IMR-90 (cell line): Measurements from ENCODE around the gene DPF1. TPM values are rescaled to one million over a fixed set of nuclear protein-coding genes. Genes with fewer than 3 reads are reported as not detected.

ENCODE experiments used
- ATAC-seq: fragments of 200-7000 bp; cut with Tn5 transposase; 2 replicates; pipeline ENCODE4 v1.9.1; 2020; ENCODE audit warnings: low read depth, mild to moderate bottlenecking, moderate library complexity
- BruUV-seq: library from RNA; stranded (reverse); fragments of 400-500 nt; replicated peaks from 2 replicates; lab custom pipeline; 2021; lab: Mats Ljungman, UMichigan
- CTCF ChIA-PET: fragments of 300-600 bp; formaldehyde crosslinking; extraction: SDS; loops from one replicate; lab custom pipeline; 2021; ENCODE audit warnings: antibody characterized with exemption; lab: Yijun Ruan, JAX
- POLR2A ChIA-PET: fragments of 300-600 bp; sonication (Branson Sonifier 250); formaldehyde crosslinking; loops from one replicate; lab custom pipeline; 2022; ENCODE audit warnings: antibody characterized with exemption; ENCODE audit not compliant: unreplicated experiment; lab: Charles Lee
- DNase-seq: peaks from one replicate; pipeline ENCODE4 v3.0.0; 2013
- H2AFZ ChIP-seq: replicated peaks from 2 replicates; pipeline ENCODE3; 2013; ENCODE audit warnings: low read length, mild to moderate bottlenecking; ENCODE audit not compliant: poor library complexity
- H2AK5ac ChIP-seq: 2 replicates; pipeline ENCODE4 v1.6.1; 2013; ENCODE audit warnings: low read depth, low read length, inconsistent platforms
- H2AK9ac ChIP-seq: replicated peaks from 2 replicates; pipeline ENCODE3; 2013; ENCODE audit warnings: mild to moderate bottlenecking, low read depth, low read length, moderate library complexity; ENCODE audit not compliant: poor library complexity
- H2BK120ac ChIP-seq: 2 replicates; pipeline ENCODE4 v1.6.1; 2013; ENCODE audit warnings: low read depth, low read length, inconsistent platforms
- H2BK15ac ChIP-seq: 3 replicates; pipeline ENCODE4 v1.6.1; 2013; ENCODE audit warnings: low read depth, low read length, inconsistent platforms
- H2BK20ac ChIP-seq: 2 replicates; pipeline ENCODE4 v1.6.1; 2013; ENCODE audit warnings: low read depth, mild to moderate bottlenecking, inconsistent platforms, low read length, moderate library complexity
- H2BK5ac ChIP-seq: 2 replicates; pipeline ENCODE4 v1.6.1; 2013; ENCODE audit warnings: mild to moderate bottlenecking, low read depth, low read length, inconsistent platforms; ENCODE audit not compliant: poor library complexity, severe bottlenecking
- H3K14ac ChIP-seq: replicated peaks from 2 replicates; pipeline ENCODE4 v1.6.1; 2013; ENCODE audit warnings: low read depth, low read length, inconsistent platforms
- H3K18ac ChIP-seq: 2 replicates; pipeline ENCODE4 v1.6.1; 2013; ENCODE audit warnings: low read depth, low read length, control low read depth
- H3K23ac ChIP-seq: 2 replicates; pipeline ENCODE4 v1.6.1; 2013; ENCODE audit warnings: low read depth, low read length, inconsistent platforms
- H3K27ac ChIP-seq: 2 replicates; pipeline ENCODE4 v1.5.1; 2013; ENCODE audit warnings: mild to moderate bottlenecking, control low read depth, low read length; ENCODE audit not compliant: insufficient read depth
- H3K27me3 ChIP-seq: 2 replicates; pipeline ENCODE4 v1.6.1; 2013; ENCODE audit warnings: low read length; ENCODE audit not compliant: control insufficient read depth, insufficient read depth
- H3K36me3 ChIP-seq: 2 replicates; pipeline ENCODE4 v1.6.1; 2013; ENCODE audit warnings: low read length, mixed read lengths; ENCODE audit not compliant: control insufficient read depth, insufficient read depth
- H3K4ac ChIP-seq: 2 replicates; pipeline ENCODE4 v1.6.1; 2013; ENCODE audit warnings: low read depth, low read length, inconsistent platforms
- H3K4me1 ChIP-seq: 2 replicates; pipeline ENCODE4 v1.6.1; 2013; ENCODE audit warnings: low read length, mixed read lengths; ENCODE audit not compliant: control insufficient read depth, insufficient read depth
- H3K4me2 ChIP-seq: 2 replicates; pipeline ENCODE4 v1.6.1; 2013; ENCODE audit warnings: low read depth, mild to moderate bottlenecking, control low read depth, low read length, moderate library complexity
- H3K4me3 ChIP-seq: 2 replicates; pipeline ENCODE4 v1.5.1; 2013; ENCODE audit warnings: low read depth, mild to moderate bottlenecking, control low read depth, low read length, moderate library complexity; ENCODE audit not compliant: insufficient read depth
- H3K56ac ChIP-seq: 2 replicates; pipeline ENCODE4 v1.6.1; 2013; ENCODE audit warnings: low read length, inconsistent platforms; ENCODE audit not compliant: insufficient read depth; ENCODE audit errors: extremely low read depth
- H3K79me1 ChIP-seq, 2 experiments: 2 replicates each; pipeline ENCODE4 v1.6.1; 2013; ENCODE audit warnings: low read length in 2 of 2, inconsistent platforms in 1 of 2, low read depth in 1 of 2
- H3K9ac ChIP-seq: 2 replicates; pipeline ENCODE4 v1.6.1; 2013; ENCODE audit warnings: low read depth, low read length, control low read depth
- H3K9me1 ChIP-seq: 2 replicates; pipeline ENCODE4 v1.6.1; 2013; ENCODE audit warnings: low read length, inconsistent platforms; ENCODE audit not compliant: insufficient read depth
- H3K9me3 ChIP-seq: 2 replicates; pipeline ENCODE4 v1.6.1; 2013; ENCODE audit warnings: low read length; ENCODE audit not compliant: control insufficient read depth, insufficient read depth
- H4K20me1 ChIP-seq: 2 replicates; pipeline ENCODE4 v1.6.1; 2013; ENCODE audit warnings: low read length, inconsistent platforms; ENCODE audit not compliant: insufficient read depth
- H4K5ac ChIP-seq: 2 replicates; pipeline ENCODE4 v1.6.1; 2013; ENCODE audit warnings: mild to moderate bottlenecking, low read depth, low read length, control low read depth
- H4K8ac ChIP-seq, 2 experiments: 2 replicates each; pipeline ENCODE4 v1.6.1; 2013; ENCODE audit warnings: low read depth in 2 of 2, low read length in 2 of 2, control low read depth in 1 of 2, inconsistent platforms in 1 of 2
- H4K91ac ChIP-seq: 2 replicates; pipeline ENCODE4 v1.6.1; 2013; ENCODE audit warnings: low read depth, low read length, inconsistent platforms; ENCODE audit not compliant: insufficient read depth
- MAZ ChIP-seq: IDR thresholded peaks from 2 replicates; pipeline ENCODE4 v1.6.1; 2012; ENCODE audit warnings: low read depth, mild to moderate bottlenecking, low read length, improper control_type of control experiment, moderate library complexity, borderline replicate concordance
- MXI1 ChIP-seq: IDR thresholded peaks from 2 replicates; pipeline ENCODE4 v1.6.1; 2012; ENCODE audit warnings: low read depth, mild to moderate bottlenecking, low read length, moderate library complexity, borderline replicate concordance
- POLR2A ChIP-seq: IDR thresholded peaks from 2 replicates; pipeline ENCODE4 v1.6.1; 2012; ENCODE audit warnings: mild to moderate bottlenecking, low read depth, low read length
- RCOR1 ChIP-seq: IDR thresholded peaks from 2 replicates; pipeline ENCODE4 v1.6.1; 2012; ENCODE audit warnings: mild to moderate bottlenecking, low read length, improper control_type of control experiment; ENCODE audit not compliant: insufficient replicate concordance
- WGBS, 2 experiments: methylation state at CpG; one replicate each; pipeline versions ENCODE4 v1.1.5 to v1.1.7; 2013; ENCODE audit warnings: missing lambda C conversion rate in 2 of 2; ENCODE audit not compliant: insufficient read length in 1 of 2; ENCODE audit errors: extremely low coverage in 2 of 2; 5-methylcytosine and 5-hydroxymethylcytosine counted together
- dilution Hi-C: fragments of 300-500 bp; cut with HindIII; formaldehyde crosslinking; loops from one replicate; pipeline ENCODE4 v1.14.3; 2018; ENCODE audit warnings: low sequenced_read_pairs; ENCODE audit not compliant: unreplicated experiment
- in situ Hi-C: fragments of 300-500 bp; cut with MboI; formaldehyde crosslinking; loops from 3 replicates; pipeline ENCODE4 v1.14.3; 2019; ENCODE audit warnings: low sequenced_read_pairs, inconsistent platforms, mixed read lengths
- intact Hi-C: fragments of 100-400 bp; cut with micrococcal nuclease; formaldehyde crosslinking; loops from 2 replicates; pipeline ENCODE4 v1.10.0; 2022
- polyA plus RNA-seq, 3 experiments: library from polyadenylated mRNA; depleted of rRNA; stranded (reverse); fragments of >200 nt; gene quantifications; 2 replicates each; pipeline ENCODE4 v1.2.3, GENCODE V29; 2012; ENCODE audit warnings: low replicate concordance in 1 of 3
- total RNA-seq: library from RNA; depleted of rRNA; stranded (reverse); fragments of >200 nt; gene quantifications from 2 replicates; pipeline ENCODE4 v1.2.3, GENCODE V29; 2012

Gene DPF1
- total and polyA plus RNA-seq, 2 of the 4 experiments (the other 2 are of a cell fraction): 3.2 to 5.5 TPM

- in situ Hi-C loops: loop anchor here (5.0 to 25.0 kb wide), 3 partner anchors 103 to 408 kb away; partner anchors contain the start of gene ACTN4
- Histone ChIP-seq H3K27me3 (peaks cover 3% of the 10 kb centered on the region; the same call in 1 of the 2 replicates), H3K27ac (no peak overlapping the region)
These were observed 5.6 kb upstream of the DPF1 start for GRCh38 chr19:38229585-38230073.

More at GRCh38 chr19:38229585-38230073, 5.6 kb upstream of the DPF1 start:
- intact Hi-C loops (loop anchor here (5.0 to 10.0 kb wide), 3 partner anchors 158 to 405 kb away; partner anchors contain the start of genes GGN and SPRED3), dilution Hi-C loops (no loop called here)
- H3K9ac ChIP-seq: no peak overlapping the region
- H2BK15ac ChIP-seq: no peak overlapping the region
- no peaks in the 10 kb centered on the region for H3K9me3 ChIP-seq
- POLR2A ChIA-PET: interaction anchor here (0.5 kb wide), 1 partner anchor 161 kb away, joined by 3 read pairs; no protein-coding TSS in a partner anchor
- no TSS peak for BruUV-seq
- TF ChIP-seq MAZ: peak; percentile 68; the same call in 1 of the 2 replicates
- peak; percentile 93 for TF ChIP-seq RCOR1
- TF ChIP-seq POLR2A: no peak
- TF ChIP-seq MXI1: 0 out of 2 replicates have a peak, but pooled peaks have one; percentile 33
- H3K4me1 ChIP-seq: no peaks in the 10 kb centered on the region
- no peak overlapping the region for H2BK120ac ChIP-seq
- no peak overlapping the region for H2BK20ac ChIP-seq
- H3K4ac ChIP-seq: no peak overlapping the region
- H2BK5ac ChIP-seq: no peak overlapping the region
- no peak overlapping the region for H4K5ac ChIP-seq
- DNase-seq (peak; percentile 91), ATAC-seq (peak; percentile 98)
- no peaks in the 10 kb centered on the region for H3K36me3 ChIP-seq
- 0% methylated on average over 2 of the region's 54 CpGs; no CpG with 5 or more reads in 1 of the 2 experiments for WGBS, 2 experiments
- no peaks in the 10 kb centered on the region; the same call in 1 of the 2 replicates for H4K20me1 ChIP-seq
- H2AK9ac ChIP-seq: no peak overlapping the region
- H3K4me3 ChIP-seq: no peak overlapping the region
- no peak overlapping the region for H3K14ac ChIP-seq
- H2AFZ ChIP-seq: peak overlapping the region; percentile 98
- H3K56ac ChIP-seq: no peak overlapping the region
- no peak overlapping the region for H3K18ac ChIP-seq
- peaks cover 7% of the 10 kb centered on the region for H3K9me1 ChIP-seq
- CTCF ChIA-PET: no interaction called here
- H3K79me1 ChIP-seq: peaks cover 0 to 6% of the 10 kb centered on the region in 2 experiments; a peak in 2 of 4 replicates
- no peak overlapping the region for H4K91ac ChIP-seq
- H4K8ac ChIP-seq: no peak overlapping the region
- peak overlapping the region; percentile 47; the same call in 1 of the 2 replicates for H3K4me2 ChIP-seq
- no peak overlapping the region for H2AK5ac ChIP-seq
- H3K23ac ChIP-seq: no peak overlapping the region
